Skin epidermis (tissue), 12 donors: Measurements from ENCODE around the gene CANT1.
A peak's percentile ranks its signal among the peaks of the same experiment; 100 is the strongest.

ENCODE experiments used
- H3K27ac ChIP-seq, 21 experiments: fragments of 200-600 bp; sonication (generic) in 11 of 21; one replicate each; pipeline ENCODE4 v1.5.0; 2020; ENCODE audit warnings: mild to moderate bottlenecking in 3 of 21, inconsistent platforms in 2 of 21, moderate library complexity in 2 of 21
- H3K4me3 ChIP-seq, 7 experiments: fragments of 200-600 bp; sonication (generic) in 2 of 7; one replicate each; pipeline ENCODE4 v1.5.0; 2020; ENCODE audit warnings: inconsistent platforms in 2 of 7, mild to moderate bottlenecking in 2 of 7, moderate library complexity in 1 of 7

Gene CANT1

GRCh38 chr17:79017546-79018369, 8.2 kb upstream of the CANT1 start:
- no peak overlapping the region for H3K4me3 ChIP-seq
- no peak overlapping the region for H3K27ac ChIP-seq

- Histone ChIP-seq H3K4me3 (no peak overlapping the region), H3K27ac (no peak overlapping the region)
Measured at GRCh38 chr17:79014158-79014758, 4.7 kb upstream of the CANT1 start.

- no peak overlapping the region for H3K4me3 ChIP-seq
- H3K27ac ChIP-seq, result peak overlapping the region in 1 of 21 experiments; percentile 32
Measured at GRCh38 chr17:79012563-79013134, 3.1 kb upstream of the CANT1 start.

GRCh38 chr17:79011451-79012147, 2.0 kb upstream of the CANT1 start:
- Histone ChIP-seq H3K4me3 (no peak overlapping the region), H3K27ac (peak overlapping the region in 2 of 21 experiments; percentile 32 to 63)

- Histone ChIP-seq H3K27ac (peak overlapping the region in 20 of 21 experiments; percentile 85 to 99 (median 94)), H3K4me3 (peak overlapping the region; percentile 58 to 94 (median 77))
Measured at GRCh38 chr17:79010304-79010646, 711 bp upstream of the CANT1 start.

GRCh38 chr17:79008666-79009387, 737 bp downstream of the CANT1 start:
- H3K4me3 ChIP-seq, result peak overlapping the region; percentile 58 to 94 (median 77)
- peak overlapping the region in 20 of 21 experiments; percentile 85 to 99 (median 94) for H3K27ac ChIP-seq

- Histone ChIP-seq H3K27ac (peak overlapping the region in 4 of 21 experiments; percentile 9 to 97 (median 90)), H3K4me3 (peak overlapping the region in 1 of 7 experiments; percentile 88)
Measured at GRCh38 chr17:79007504-79008381, 1.8 kb downstream of the CANT1 start.

- Histone ChIP-seq H3K4me3 (no peak overlapping the region), H3K27ac (peak overlapping the region in 1 of 21 experiments; percentile 97)
Measured at GRCh38 chr17:79006794-79007503, 2.6 kb downstream of the CANT1 start.

GRCh38 chr17:79006046-79006445, 3.5 kb downstream of the CANT1 start:
- no peak overlapping the region for H3K4me3 ChIP-seq
- H3K27ac ChIP-seq, result peak overlapping the region in 6 of 21 experiments; percentile 16 to 50 (median 26)

GRCh38 chr17:79005063-79005861, 4.3 kb downstream of the CANT1 start:
- Histone ChIP-seq H3K4me3 (no peak overlapping the region), H3K27ac (peak overlapping the region in 7 of 21 experiments; percentile 16 to 60 (median 28))

GRCh38 chr17:79003661-79004411, 5.7 kb downstream of the CANT1 start:
- Histone ChIP-seq H3K4me3 (no peak overlapping the region), H3K27ac (no peak overlapping the region)

- no peak overlapping the region for H3K27ac ChIP-seq
- H3K4me3 ChIP-seq, result no peak overlapping the region
Measured at GRCh38 chr17:79002796-79003593, 6.6 kb downstream of the CANT1 start.

- H3K27ac ChIP-seq, result no peak overlapping the region
- no peak overlapping the region for H3K4me3 ChIP-seq
Measured at GRCh38 chr17:79002291-79002690, 7.3 kb downstream of the CANT1 start.

GRCh38 chr17:79001190-79002020, 8.2 kb downstream of the CANT1 start:
- H3K27ac ChIP-seq, result no peak overlapping the region
- no peak overlapping the region for H3K4me3 ChIP-seq
